SH-SY5Y (cell line): ENCODE measurements around the gene TRPC1.

ENCODE experiments used
- GATA2 ChIP-seq: IDR thresholded peaks from 2 replicates; pipeline ENCODE4 v1.6.1; 2011; ENCODE audit warnings: mild to moderate bottlenecking, low read depth, low read length
- GATA3 ChIP-seq: IDR thresholded peaks from 2 replicates; pipeline ENCODE4 v1.6.1; 2011; ENCODE audit warnings: low read depth, mild to moderate bottlenecking, low read length, moderate library complexity

DNA sequence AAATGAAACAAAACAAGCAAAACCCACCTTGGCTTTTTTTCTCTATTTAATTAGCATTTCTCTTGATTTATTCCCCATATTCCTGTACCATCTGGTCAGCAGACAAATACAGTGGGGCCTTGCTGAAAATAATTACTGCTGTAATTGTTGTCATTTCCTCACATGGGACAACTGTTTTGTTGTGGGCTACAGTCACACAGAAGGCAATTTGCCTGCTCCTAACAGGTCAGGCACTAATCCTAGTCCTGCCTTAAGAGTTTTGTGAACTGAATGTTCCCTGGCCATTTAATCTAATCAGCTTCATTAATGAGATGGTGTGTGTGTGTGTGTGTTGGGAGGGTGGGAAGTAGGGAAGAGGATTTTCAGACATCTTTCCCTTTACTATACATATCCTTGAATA lies 11.6 kb downstream of the TRPC1 start:
- TF ChIP-seq GATA2, result no peak
- no peak for TF ChIP-seq GATA3
